ENCODE data around the gene ZNF423. TPM values are rescaled to one million over a fixed set of nuclear protein-coding genes. Genes with fewer than 3 reads are reported as not detected.

The ZNF423 gene
- total RNA-seq, 1 experiment from 2014 or later = 0.49 TPM

GRCh38 chr16:49552313-49552928, 303.5 kb downstream of the ZNF423 start:
- no TSS peak for BruUV-seq (replicated peaks)
- in situ Hi-C loops (cut with HindIII; ENCODE audit: low pct_unique_long_range_greater_than_20kb, low sequenced_read_pairs) (no loop called here), intact Hi-C loops (cut with micrococcal nuclease; ENCODE audit: unreplicated experiment) (no loop called here)
- ATAC-seq (no peak), DNase-seq (ENCODE audit: low read depth, low spot score) (no peak)
- Histone ChIP-seq H3K27me3 (ENCODE audit: control insufficient read depth, insufficient read depth, low read length) (peaks cover 4% of the 10 kb centered on the region; the same call in 1 of the 2 replicates), H3K36me3 (ENCODE audit: control insufficient read depth, insufficient read depth, low read length) (no peaks in the 10 kb centered on the region), H3K4me3 (ENCODE audit: low read depth in 2 of 2, low read length in 2 of 2) (no peak overlapping the region), H3K4me1 (ENCODE audit: control insufficient read depth, insufficient read depth, low read length) (no peaks in the 10 kb centered on the region), H3K9me3 (ENCODE audit: control insufficient read depth, insufficient read depth, low read depth, low read length) (no peaks in the 10 kb centered on the region), H3K27ac (ENCODE audit: low read length) (no peak overlapping the region)
- ChIA-PET POLR2A (no interaction called here), CTCF (no interaction called here)
- TF ChIP-seq CTCF (IDR thresholded peaks at IDR 0.05) = no peak
- no peak for TF ChIP-seq REST (IDR thresholded peaks at IDR 0.05; ENCODE audit: insufficient read depth in 1 of 2, low read depth in 2 of 2, low read length in 1 of 2)
- no peak for TF ChIP-seq TCF7L2 (IDR thresholded peaks at IDR 0.05; ENCODE audit: low read depth, low read length)
- TF ChIP-seq SIN3A (IDR thresholded peaks at IDR 0.05; ENCODE audit: borderline replicate concordance, insufficient read depth, low read depth, low read length) = no peak
- TF ChIP-seq POLR2AphosphoS5 (IDR thresholded peaks at IDR 0.05; ENCODE audit: low read depth, low read length) = no peak

- H3K9me3 ChIP-seq (ENCODE audit: control insufficient read depth, insufficient read depth, low read depth, low read length) = no peaks in the 10 kb centered on the region
- ChIA-PET CTCF (interaction anchor here (0.6 kb wide), 1 partner anchor 336 kb away, joined by 7 read pairs; no protein-coding TSS in a partner anchor), POLR2A (no interaction called here)
- peaks cover 4% of the 10 kb centered on the region; the same call in 1 of the 2 replicates for H3K27me3 ChIP-seq (ENCODE audit: control insufficient read depth, insufficient read depth, low read length)
- no peaks in the 10 kb centered on the region for H3K4me1 ChIP-seq (ENCODE audit: control insufficient read depth, insufficient read depth, low read length)
- DNase-seq (ENCODE audit: low read depth, low spot score) (no peak), ATAC-seq (no peak)
- H3K27ac ChIP-seq (ENCODE audit: low read length) = no peak overlapping the region
- H3K4me3 ChIP-seq (ENCODE audit: low read depth in 2 of 2, low read length in 2 of 2) = no peak overlapping the region
- in situ Hi-C loops (cut with HindIII; ENCODE audit: low pct_unique_long_range_greater_than_20kb, low sequenced_read_pairs) = no loop called here
- intact Hi-C loops (cut with micrococcal nuclease; ENCODE audit: unreplicated experiment) = no loop called here
- no TSS peak for BruUV-seq (replicated peaks)
- no peak for TF ChIP-seq CTCF (IDR thresholded peaks at IDR 0.05)
- H3K36me3 ChIP-seq (ENCODE audit: control insufficient read depth, insufficient read depth, low read length) = no peaks in the 10 kb centered on the region
Observed at GRCh38 chr16:49550666-49551065, 305.2 kb downstream of the ZNF423 start.
